Endothelial cell (in vitro differentiated cells): Measurements from ENCODE around the gene CDH6. TPM values are rescaled to one million over a fixed set of nuclear protein-coding genes. Genes with fewer than 3 reads are reported as not detected.

Experiments
- DNase-seq: peaks from one replicate; pipeline ENCODE4 v3.0.0; 2021; ENCODE audit warnings: low spot score
- H3K27ac Mint-ChIP-seq: one replicate; pipeline ENCODE4 v1.8.0; 2021; ENCODE audit warnings: mixed read lengths, inconsistent platforms; ENCODE audit not compliant: unreplicated experiment
- H3K27me3 Mint-ChIP-seq: one replicate; pipeline ENCODE4 v1.8.0; 2021; ENCODE audit warnings: mild to moderate bottlenecking, moderate library complexity, mixed read lengths, inconsistent platforms; ENCODE audit not compliant: unreplicated experiment
- H3K36me3 Mint-ChIP-seq: one replicate; pipeline ENCODE4 v1.8.0; 2021; ENCODE audit warnings: mild to moderate bottlenecking, low read depth, mixed read lengths, inconsistent platforms; ENCODE audit not compliant: unreplicated experiment
- H3K4me1 Mint-ChIP-seq: one replicate; pipeline ENCODE4 v1.8.0; 2021; ENCODE audit warnings: mild to moderate bottlenecking, mixed read lengths, inconsistent platforms; ENCODE audit not compliant: unreplicated experiment
- H3K4me3 Mint-ChIP-seq: one replicate; pipeline ENCODE4 v1.8.0; 2021; ENCODE audit warnings: mild to moderate bottlenecking, mixed read lengths, inconsistent platforms; ENCODE audit not compliant: unreplicated experiment
- H3K9me3 Mint-ChIP-seq: one replicate; pipeline ENCODE4 v1.8.0; 2021; ENCODE audit warnings: mixed read lengths, inconsistent platforms; ENCODE audit not compliant: unreplicated experiment
- CTCF ChIP-seq: fragments of 200-600 bp; sonication (generic); IDR thresholded peaks from one replicate; pipeline ENCODE4 v1.5.0; 2021; ENCODE audit warnings: antibody characterized with exemption; ENCODE audit not compliant: unreplicated experiment
- total RNA-seq: library from RNA; stranded (reverse); fragmentation: NEBNext Ultra II Directional; extraction: Animal tissue kit (Norgen Biotek cat#: 25700); gene quantifications from one replicate; pipeline ENCODE4 v1.2.1, GENCODE V29; 2021; ENCODE audit not compliant: unreplicated experiment

CDH6 gene
- total RNA-seq, 1 donor from 2014 or later: 0.15 TPM

GRCh38 chr5:31194892-31195555 is 1.5 kb downstream of the CDH6 start:
- H3K27ac Mint-ChIP-seq: no peak overlapping the region
- no peaks in the 10 kb centered on the region for H3K36me3 Mint-ChIP-seq
- TF ChIP-seq CTCF: no peak
- no peaks in the 10 kb centered on the region for H3K9me3 Mint-ChIP-seq
- H3K4me1 Mint-ChIP-seq: peaks cover 12% of the 10 kb centered on the region
- no peak overlapping the region for H3K4me3 Mint-ChIP-seq
- peaks cover 13% of the 10 kb centered on the region for H3K27me3 Mint-ChIP-seq
- no peak for DNase-seq

- H3K27ac Mint-ChIP-seq: no peak overlapping the region
- TF ChIP-seq CTCF: no peak
- H3K36me3 Mint-ChIP-seq: no peaks in the 10 kb centered on the region
- no peak for DNase-seq
- H3K4me1 Mint-ChIP-seq: peaks cover 12% of the 10 kb centered on the region
- peaks cover 13% of the 10 kb centered on the region for H3K27me3 Mint-ChIP-seq
- no peaks in the 10 kb centered on the region for H3K9me3 Mint-ChIP-seq
- no peak overlapping the region for H3K4me3 Mint-ChIP-seq
Observed at GRCh38 chr5:31196309-31196708, 2.8 kb downstream of the CDH6 start.

- DNase-seq: no peak
- H3K36me3 Mint-ChIP-seq: no peaks in the 10 kb centered on the region
- H3K27me3 Mint-ChIP-seq: peaks cover 13% of the 10 kb centered on the region
- no peaks in the 10 kb centered on the region for H3K9me3 Mint-ChIP-seq
- no peak overlapping the region for H3K4me3 Mint-ChIP-seq
- peaks cover 12% of the 10 kb centered on the region for H3K4me1 Mint-ChIP-seq
- TF ChIP-seq CTCF: no peak
- no peak overlapping the region for H3K27ac Mint-ChIP-seq
Observed at GRCh38 chr5:31197183-31197582, 3.7 kb downstream of the CDH6 start.

GRCh38 chr5:31204958-31205357 is 11.5 kb downstream of the CDH6 start:
- Mint-ChIP-seq H3K4me3 (no peak overlapping the region), H3K36me3 (no peaks in the 10 kb centered on the region), H3K4me1 (no peaks in the 10 kb centered on the region), H3K9me3 (no peaks in the 10 kb centered on the region), H3K27me3 (no peaks in the 10 kb centered on the region), H3K27ac (no peak overlapping the region)
- DNase-seq: no peak
- TF ChIP-seq CTCF: no peak

- no peaks in the 10 kb centered on the region for H3K27me3 Mint-ChIP-seq
- TF ChIP-seq CTCF: no peak
- H3K4me1 Mint-ChIP-seq: no peaks in the 10 kb centered on the region
- no peaks in the 10 kb centered on the region for H3K36me3 Mint-ChIP-seq
- H3K9me3 Mint-ChIP-seq: no peaks in the 10 kb centered on the region
- H3K4me3 Mint-ChIP-seq: no peak overlapping the region
- no peak overlapping the region for H3K27ac Mint-ChIP-seq
- no peak for DNase-seq
Observed at GRCh38 chr5:31208043-31208442, 14.6 kb downstream of the CDH6 start.
